GM21528 (cell line): Measurements from ENCODE around the gene NINL.

Source experiments
- ATAC-seq: cut with Tn5 transposase; IDR thresholded peaks from one replicate; pipeline ENCODE4 v1.9.1; 2021; ENCODE audit warnings: mild to moderate bottlenecking, moderate library complexity; ENCODE audit not compliant: unreplicated experiment, low FRiP score

The NINL gene

DNA sequence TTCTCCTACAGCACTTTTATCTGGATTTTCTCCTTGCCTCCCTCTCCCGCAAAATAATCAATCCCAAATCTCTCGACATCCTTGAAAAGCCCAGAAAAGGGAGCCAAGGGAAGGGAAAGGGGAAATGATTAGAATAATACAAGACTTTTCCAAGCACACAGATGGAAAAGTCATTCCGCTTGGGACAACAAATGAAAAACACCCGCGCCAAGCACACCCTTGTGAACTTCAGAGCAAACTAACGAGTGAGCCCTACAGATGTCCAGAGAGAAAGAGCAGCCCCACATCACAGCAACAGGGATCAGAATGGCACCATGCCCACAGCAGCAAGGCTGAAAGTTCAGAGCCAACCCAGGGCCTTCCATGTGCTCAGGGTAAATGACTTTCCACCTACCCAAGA, 49.6 kb downstream of the NINL start:
- ATAC-seq, result no peak

DNA sequence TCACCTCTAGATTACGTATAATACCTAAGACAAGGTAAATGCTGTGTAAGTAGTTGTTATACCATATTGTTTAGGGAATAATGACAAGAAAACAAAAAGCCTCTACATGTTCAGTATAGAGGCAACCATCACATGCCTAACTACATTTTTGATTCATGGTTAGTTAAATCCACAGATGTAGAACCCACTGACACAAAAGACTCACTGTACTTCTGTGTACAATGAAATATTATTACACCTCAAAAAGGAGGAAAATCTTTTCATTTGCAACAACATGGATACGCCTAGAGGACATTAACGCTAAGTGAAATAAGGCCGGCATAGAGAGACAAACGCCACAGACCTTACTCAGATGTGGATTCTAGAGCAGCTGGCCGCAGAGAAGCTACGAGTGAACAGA, 50.5 kb downstream of the NINL start:
- no peak for ATAC-seq

DNA sequence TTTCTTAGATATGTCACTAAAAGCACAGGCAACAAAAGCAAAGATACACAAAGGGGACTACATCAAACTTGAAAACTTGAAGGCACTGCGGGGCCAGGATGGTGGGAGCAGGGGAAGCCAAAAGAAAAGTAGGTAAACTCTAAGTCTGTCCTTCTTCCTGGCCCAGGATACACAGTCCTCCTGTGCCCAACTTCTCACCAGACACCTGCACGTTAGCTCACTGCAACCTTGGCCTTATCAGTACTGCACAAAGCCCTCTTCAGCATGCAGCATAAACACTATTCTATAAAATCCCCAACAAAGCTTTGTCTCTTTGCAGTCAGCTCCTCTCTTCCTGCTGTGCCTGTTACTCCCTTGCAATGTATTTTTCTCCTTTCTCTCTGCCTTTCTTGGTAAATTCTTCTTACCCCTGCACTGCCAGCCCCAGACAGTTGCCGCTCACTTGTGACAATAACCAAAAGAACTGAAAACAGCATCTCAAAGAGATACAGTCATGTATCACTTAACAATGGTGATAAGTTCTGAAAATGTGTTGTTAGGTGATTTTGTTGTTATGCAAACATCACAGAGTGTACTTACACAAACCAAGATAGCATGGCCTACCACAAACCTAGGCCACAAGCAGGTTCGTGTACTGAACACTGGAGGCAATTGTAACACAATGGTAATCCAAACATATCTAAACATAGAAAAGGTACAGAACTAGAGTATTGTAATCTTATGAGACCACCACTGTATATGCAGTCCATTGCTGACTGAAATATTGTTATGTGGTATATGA, 51.2 kb downstream of the NINL start:
- no peak for ATAC-seq

DNA sequence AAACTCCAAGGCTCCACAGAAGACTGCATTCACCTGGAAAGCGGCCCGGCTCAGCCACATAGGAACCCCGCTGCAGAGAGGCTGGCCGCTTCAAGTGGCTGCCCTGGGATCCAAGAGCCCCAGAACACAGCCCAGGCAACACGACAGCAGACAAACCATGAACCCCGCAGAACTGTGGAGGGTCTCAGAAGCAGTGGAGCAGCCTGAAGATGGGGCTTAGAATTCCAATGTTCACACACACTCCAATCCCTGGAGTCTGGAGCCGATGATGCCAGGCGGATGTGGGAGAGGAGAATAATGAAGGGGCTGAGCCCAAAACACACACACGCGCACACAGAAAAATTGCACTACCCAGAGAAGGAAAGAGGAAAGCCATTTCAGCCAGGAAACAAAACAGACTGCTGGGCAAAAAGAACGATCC, 52.4 kb downstream of the NINL start:
- ATAC-seq, result no peak

DNA sequence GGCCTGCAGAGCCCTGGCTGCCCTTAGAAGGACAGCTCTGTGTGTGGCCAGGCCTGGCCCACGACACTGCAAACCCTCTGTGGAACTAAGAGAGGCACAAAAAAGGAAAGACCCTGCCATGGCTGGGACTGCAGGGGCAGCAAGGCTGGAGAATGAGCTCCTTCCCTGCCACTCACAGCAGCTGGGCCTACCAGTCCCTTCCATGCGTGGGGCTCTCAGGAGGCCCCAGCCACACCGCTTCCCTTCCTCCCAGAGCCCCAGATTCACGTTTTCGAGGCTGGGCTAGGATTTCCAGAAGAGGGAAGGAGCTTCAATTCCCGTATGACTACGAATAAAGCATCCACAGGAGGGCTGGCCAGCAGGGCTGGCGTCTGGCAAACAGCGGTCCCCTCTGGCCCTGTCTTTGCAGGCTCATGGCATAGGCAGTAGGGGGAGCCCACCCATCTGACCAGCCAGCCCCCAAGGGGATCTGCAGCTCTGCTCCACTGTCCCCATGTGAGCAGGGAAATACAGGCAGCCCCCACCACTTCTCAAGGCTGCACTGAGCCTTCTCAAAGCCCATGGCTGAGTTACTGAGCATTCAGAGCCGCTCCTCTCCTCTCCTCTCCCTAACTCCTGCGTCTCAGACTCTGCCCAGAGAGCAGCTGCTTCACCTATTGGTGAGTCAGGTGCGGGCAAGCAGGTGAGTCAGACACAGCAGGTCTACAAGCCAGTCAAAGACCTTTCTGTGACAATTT, 53.1 kb downstream of the NINL start:
- ATAC-seq, result no peak

DNA sequence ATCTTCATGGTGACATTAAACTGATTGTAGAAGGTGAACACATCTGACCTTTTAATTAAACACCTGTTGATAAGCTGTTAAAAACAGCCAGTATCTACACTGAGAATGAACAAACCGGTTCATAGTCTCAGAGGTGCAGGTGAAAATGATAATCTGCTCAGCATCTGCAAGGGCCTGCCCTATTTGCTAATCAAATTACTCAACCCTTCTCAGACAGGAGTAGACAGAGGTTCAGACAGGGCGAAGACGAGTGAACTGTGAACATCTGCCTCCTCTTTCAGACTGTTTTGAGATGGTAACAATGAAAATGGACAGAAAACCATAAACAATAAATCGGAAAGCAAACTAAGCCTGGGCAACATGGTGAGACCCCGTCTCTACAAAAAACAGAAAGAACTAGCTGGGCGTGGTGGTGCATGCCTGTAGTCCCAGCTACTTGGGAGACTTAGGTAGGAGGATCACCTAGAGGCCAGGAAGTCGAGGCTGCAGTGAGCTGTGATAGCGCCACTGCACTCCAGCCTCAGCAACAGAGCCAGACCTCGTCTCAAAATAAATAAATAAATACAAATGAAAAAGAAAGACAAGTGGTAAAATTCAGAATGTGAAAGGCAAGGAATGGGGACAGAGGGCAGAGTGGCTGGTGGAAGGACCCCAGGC, 55.9 kb downstream of the NINL start:
- no peak for ATAC-seq

DNA sequence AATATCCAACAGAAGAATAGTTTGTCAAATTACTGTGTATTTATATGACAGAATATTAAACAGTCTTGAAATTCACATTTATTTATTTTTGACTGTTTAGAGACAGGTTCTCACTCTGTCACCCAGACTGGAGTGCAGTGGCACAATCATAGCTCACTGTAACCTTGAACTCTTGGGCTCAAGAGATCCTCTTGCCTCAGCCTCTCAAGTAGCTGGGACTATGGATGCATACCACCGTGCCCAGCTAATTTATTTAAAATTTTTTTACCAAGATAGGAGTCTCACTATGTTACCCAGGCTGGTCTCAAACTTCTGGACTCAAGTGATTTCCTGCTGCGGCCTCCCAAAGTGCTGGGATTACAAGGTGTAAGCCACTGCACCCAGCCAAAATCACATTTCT, 57.4 kb downstream of the NINL start:
- ATAC-seq, result no peak

DNA sequence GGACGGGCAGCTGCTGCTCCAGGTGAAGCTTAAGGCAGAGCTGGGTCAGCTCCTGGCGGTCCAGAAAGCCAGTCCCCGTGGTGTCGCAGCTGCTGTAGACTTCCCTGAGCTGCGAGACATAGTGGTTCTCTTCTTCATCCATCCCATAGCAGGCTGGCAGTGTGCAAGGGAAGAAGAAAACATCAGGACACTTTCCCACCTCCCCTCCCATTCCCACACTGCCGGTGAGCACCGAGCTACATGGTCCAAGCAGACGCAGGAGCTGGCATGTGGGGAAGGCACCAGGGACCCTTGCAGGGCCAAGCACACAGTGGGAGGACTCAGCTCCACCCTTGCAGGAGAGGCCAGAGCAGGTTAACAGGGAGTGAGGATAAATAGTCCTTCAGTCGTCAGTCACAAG, 58.9 kb downstream of the NINL start:
- ATAC-seq, result no peak

DNA sequence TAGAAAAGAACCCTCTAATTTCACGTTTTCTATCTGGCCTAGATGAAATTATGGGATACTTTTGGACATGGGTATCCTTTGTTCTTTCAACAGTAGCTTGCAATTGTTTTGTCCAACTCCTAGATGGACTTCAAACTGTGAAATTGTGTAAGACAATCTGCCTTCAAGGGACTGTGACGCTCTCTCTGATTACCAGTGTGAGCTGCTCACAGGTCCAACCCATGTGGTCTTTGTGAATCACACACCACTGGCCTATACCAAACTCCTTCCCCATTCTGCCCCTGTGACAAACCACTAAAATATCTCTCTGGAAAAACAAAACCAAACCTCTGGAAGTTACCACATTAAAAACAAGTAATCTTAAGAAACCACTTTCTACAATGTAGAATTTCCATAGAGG, 59.5 kb downstream of the NINL start:
- no peak for ATAC-seq

DNA sequence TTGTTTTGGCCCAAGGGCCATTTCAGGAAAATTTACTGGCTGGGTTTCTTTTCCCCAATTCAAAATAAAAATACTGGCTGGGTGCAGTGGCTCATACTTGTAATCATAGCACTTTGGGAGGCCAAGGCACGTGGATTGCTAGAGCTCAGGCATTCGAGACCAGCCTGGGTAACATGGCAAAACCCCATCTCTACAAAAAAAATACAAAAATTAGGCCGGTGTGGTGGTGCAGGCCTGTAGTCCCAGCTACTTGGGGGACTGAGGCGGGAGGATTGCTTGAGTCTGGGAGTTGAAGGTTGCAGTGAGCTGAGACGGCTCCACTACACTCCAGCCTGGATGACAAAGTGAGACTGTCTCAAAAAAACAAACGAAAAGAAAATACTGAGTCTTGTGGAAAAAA, 60.0 kb downstream of the NINL start:
- no peak for ATAC-seq

DNA sequence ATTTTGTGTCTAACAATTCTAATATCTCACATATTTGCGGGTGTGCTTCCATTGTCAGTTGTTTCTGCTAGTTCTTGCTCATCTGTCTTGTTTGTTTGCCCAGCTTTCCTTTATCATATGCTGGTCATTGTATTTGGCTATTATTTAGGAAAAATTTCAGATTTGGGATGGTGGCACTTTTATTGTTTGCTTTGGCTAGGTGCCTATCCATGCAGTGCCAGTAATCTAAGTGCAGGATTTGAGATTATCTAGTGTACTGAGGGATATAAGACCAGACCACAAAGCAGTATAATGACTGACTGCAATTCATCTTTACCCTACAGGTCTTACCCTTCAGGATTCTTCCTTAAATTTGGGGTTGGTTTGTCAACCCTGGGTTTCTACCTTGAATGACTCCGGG, 63.9 kb downstream of the NINL start:
- no peak for ATAC-seq

DNA sequence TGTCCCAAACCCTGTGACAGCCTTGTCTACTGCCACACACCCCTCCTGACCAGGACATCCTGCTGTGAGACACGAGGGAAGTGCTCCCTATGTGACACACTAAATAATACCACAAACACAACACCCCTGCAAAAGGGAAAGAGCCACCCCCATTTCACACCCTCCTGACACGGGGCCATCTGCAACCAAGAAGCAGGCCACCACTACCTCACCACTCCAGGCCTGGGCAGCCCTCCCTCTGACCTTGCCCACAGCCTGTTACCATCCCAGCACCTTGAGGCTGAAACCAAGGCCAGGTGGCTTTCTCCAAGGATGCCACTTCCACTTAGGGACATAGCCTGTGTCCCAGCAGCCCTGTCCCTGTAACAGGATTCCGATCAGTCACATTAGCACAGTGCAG, 68.2 kb downstream of the NINL start:
- no peak for ATAC-seq

DNA sequence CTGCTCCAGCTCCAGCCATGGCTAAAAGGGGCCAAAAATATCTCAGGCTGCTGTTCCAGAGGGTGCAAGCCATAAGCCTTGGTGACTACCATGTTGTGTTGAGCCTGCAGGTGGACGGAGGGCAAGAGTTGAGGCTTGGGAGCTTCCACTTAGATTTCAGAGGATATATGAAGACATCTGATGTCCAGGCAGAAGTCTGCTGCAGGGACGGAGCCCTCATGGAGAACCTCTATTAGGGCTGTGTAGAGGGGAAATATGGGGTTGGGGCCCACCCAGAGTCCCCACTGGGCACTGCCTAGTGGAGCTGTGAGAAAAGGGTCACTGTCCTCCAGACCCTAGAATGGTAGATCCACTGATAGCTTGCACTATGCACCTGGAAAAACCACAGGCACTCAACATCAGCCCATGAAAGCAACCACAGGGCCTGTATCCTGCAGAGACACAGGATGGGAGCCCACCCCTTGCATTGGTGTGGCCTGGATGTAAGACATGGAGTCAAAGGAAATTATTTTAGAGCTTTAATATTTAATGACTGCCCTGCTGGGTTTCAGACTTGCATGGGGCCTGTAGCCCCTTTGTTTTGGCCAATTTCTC, 70.5 kb downstream of the NINL start:
- ATAC-seq, result no peak

DNA sequence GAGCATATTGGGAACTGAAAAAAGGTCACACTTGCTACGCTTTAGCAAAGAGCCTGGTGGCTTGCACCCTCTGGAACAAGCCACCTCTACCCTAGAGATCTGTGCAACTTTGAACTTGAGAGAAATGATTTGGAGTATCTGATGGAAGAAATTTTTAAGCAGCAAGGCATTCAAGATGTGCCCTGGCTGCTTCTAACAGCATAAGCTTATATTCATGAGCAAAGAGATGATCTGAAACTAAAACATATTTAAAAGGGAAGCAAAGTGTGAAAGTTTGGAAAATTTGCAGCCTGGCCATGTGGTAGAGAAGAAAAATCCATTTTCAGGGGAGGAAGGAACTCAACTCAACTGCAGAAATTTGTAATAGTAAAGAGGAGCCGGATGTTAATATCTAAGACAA, 71.1 kb downstream of the NINL start:
- no peak for ATAC-seq

DNA sequence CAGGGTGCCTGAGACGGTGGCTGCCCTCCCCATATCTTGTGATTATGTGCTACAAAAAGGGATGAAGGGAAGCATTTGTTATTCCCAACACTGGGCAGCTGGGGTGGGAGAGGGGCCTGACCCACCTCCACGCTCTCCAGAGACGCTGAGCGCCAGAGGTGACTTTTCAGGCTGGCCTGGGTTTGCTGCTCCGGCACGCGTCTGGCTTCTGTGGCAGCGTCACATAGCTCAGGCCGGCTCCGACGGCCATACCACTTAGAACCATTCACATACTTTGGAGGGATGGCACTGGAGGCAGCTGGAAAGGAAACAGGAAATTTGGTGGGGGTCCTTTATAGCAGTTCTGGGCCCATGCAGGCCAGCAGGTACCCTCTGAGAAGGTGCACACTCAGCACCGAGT, 72.6 kb downstream of the NINL start:
- ATAC-seq, result no peak

DNA sequence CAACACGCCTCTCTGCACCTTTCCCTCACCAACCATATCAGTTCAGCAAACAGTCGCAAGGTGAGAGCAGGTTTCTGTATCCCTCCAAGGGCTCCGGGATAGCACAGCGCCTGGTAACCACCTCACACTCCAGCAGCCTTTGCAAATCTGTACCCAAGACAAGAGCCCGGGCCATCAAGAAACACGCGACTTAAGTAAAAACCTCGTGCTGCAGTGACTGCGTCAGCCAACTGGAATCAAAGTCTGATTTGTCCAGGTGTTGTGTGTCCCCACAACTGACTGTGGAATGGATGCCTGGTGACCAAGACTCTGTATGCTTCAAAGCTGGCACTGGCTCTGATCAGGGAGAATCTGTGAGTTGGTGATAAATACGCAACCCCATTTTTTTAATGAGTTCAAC, 74.1 kb downstream of the NINL start:
- ATAC-seq, result no peak

DNA sequence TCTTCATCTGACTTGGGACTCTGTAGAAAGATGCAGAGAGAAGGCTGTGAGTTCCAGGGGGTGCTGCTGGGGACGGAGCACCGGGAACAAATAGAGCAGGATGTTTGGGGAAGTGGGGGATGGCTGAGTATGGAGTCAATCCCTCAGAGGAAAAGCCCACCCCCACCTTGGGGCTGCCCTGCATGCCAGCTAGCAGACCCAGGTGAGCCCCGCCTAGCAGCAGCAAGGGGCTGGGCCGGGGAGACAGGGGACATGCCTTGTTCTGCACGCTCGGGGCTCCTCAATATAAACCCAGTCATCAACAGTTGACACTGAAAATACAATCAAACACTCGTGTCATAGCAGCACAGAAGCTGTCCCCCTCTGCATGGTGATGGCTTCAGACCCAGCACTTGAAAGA, 74.6 kb downstream of the NINL start:
- ATAC-seq, result no peak

DNA sequence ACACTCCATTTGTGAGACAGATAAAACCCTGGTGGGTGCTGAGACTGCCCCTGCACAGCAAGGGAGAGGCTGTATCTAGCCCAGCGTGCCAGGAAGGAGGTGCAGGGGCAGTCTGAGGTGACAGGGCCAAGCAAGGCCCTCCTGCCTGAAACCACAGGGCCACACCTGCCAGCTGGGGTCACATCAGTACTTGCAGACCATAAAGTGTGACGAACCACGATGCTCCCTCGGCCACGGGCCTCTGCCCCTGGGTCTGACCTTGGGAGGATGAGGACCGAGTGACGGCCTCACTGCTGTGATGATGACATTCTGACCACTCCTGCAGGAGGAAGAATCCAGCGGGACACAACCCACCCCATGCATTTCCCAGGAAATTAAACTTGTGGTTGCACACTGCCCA, 75.1 kb downstream of the NINL start:
- ATAC-seq, result no peak

DNA sequence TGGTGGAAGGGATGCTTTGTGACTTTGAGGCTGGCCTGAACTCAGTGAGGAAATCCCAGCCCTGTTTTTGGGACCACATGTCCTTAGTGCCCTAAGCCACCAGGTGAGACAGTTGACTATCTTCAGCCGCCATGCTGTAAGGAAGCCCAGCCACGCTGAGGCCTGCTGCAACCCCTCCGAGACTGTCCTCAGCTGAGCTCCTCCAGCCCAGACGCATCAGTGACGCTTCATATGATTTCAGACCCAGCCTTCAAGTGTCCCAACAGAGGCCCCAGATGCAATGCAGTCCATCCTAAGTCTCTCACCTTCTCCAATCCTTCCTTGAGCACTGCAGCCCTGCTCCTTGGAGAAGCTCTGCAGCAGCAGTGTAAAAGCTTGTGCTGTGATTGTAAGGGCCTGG, 76.2 kb downstream of the NINL start:
- ATAC-seq, result no peak

DNA sequence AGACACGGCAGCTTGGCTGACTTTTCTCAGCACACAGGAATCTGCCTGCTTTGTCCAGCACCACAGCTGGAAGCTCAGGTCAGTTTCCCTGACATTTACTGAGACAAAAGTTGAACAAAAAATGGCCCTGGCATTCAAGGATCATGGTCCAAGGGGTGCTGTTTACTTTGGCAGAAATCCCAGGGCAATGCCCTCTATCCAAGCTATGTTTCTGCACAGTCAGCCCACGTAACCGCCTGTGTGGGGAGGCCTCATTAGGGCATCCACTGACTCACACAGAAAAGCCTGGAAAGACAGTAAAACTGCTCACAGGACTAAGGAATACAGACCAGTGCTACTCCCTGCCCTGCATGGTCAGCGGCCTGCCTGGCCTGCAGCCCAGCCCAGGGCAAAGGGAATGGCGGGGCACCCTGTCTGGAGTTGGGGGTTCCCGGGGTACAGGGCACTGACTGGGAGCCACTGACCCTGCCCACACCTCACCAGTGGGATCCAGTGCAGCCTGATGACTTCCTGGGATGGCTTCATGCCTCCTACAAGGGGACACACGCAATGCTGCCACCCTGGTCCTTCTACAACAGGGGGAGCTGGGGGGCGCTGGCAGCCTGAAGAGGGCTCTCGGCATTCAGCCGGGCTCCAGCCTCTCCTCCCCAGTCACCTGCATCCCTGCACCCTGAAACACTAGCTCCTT, 77.1 kb downstream of the NINL start:
- ATAC-seq, result no peak
